Measurements from ENCODE around the gene CDC6. TPM values are rescaled to one million over a fixed set of nuclear protein-coding genes. Genes with fewer than 3 reads are reported as not detected.

Gene CDC6
- total RNA-seq, 1 donor from 2014 or later = 65.3 TPM

- peaks cover 3% of the 10 kb centered on the region for H3K36me3 ChIP-seq
- H3K36me3 Mint-ChIP-seq = peaks cover 35% of the 10 kb centered on the region
- no peak overlapping the region for H3K4me3 ChIP-seq
- no peaks in the 10 kb centered on the region for H3K27me3 Mint-ChIP-seq (ENCODE audit: insufficient read depth, low read depth)
- no peak overlapping the region for H3K4me2 ChIP-seq
- DNase-seq (ENCODE audit: low spot score) = no peak
- H3K9me3 ChIP-seq (ENCODE audit: low read depth) = no peaks in the 10 kb centered on the region
- H3K4me1 ChIP-seq = no peaks in the 10 kb centered on the region
- no peaks in the 10 kb centered on the region for H3F3A ChIP-seq (ENCODE audit: low read depth)
- H3K9ac ChIP-seq = no peak overlapping the region
- TF ChIP-seq CTCF (IDR thresholded peaks at IDR 0.05) (no peak), EZH2 (IDR thresholded peaks at IDR 0.05) (no peak), EZH2phosphoT487 (IDR thresholded peaks at IDR 0.05) (no peak)
- no peaks in the 10 kb centered on the region for H3K79me2 ChIP-seq (ENCODE audit: low read depth)
- no peak overlapping the region for H3K4me3 Mint-ChIP-seq
- no peaks in the 10 kb centered on the region for H4K20me1 ChIP-seq (ENCODE audit: low read depth)
- no peaks in the 10 kb centered on the region for H3K27me3 ChIP-seq
- H3K27ac Mint-ChIP-seq = no peak overlapping the region
- H3K4me1 Mint-ChIP-seq = no peaks in the 10 kb centered on the region
- no peak overlapping the region for H3K27ac ChIP-seq
- no peak overlapping the region for H2AFZ ChIP-seq (replicated peaks)
- no peaks in the 10 kb centered on the region for H3K9me3 Mint-ChIP-seq
Measured at GRCh38 chr17:40260528-40260927, 27.2 kb upstream of the CDC6 start.

GRCh38 chr17:40264458-40265185 is 23.1 kb upstream of the CDC6 start:
- peaks cover 3% of the 10 kb centered on the region for H3K36me3 ChIP-seq
- no peaks in the 10 kb centered on the region for H3K4me1 ChIP-seq
- no peak overlapping the region for H3K4me3 ChIP-seq
- H3K79me2 ChIP-seq (ENCODE audit: low read depth) = no peaks in the 10 kb centered on the region
- TF ChIP-seq CTCF (IDR thresholded peaks at IDR 0.05) (no peak), EZH2 (IDR thresholded peaks at IDR 0.05) (no peak), EZH2phosphoT487 (IDR thresholded peaks at IDR 0.05) (no peak)
- Mint-ChIP-seq H3K27ac (no peak overlapping the region), H3K36me3 (peaks cover 25% of the 10 kb centered on the region), H3K27me3 (ENCODE audit: insufficient read depth, low read depth) (no peaks in the 10 kb centered on the region), H3K4me3 (no peak overlapping the region), H3K9me3 (no peaks in the 10 kb centered on the region), H3K4me1 (no peaks in the 10 kb centered on the region)
- no peak overlapping the region for H3K4me2 ChIP-seq
- H3K27me3 ChIP-seq = no peaks in the 10 kb centered on the region
- H3F3A ChIP-seq (ENCODE audit: low read depth) = no peaks in the 10 kb centered on the region
- H4K20me1 ChIP-seq (ENCODE audit: low read depth) = no peaks in the 10 kb centered on the region
- H3K9me3 ChIP-seq (ENCODE audit: low read depth) = no peaks in the 10 kb centered on the region
- H3K27ac ChIP-seq = no peak overlapping the region
- H3K9ac ChIP-seq = no peak overlapping the region
- DNase-seq (ENCODE audit: low spot score) = no peak
- no peak overlapping the region for H2AFZ ChIP-seq (replicated peaks)

GRCh38 chr17:40265337-40265736 is 22.3 kb upstream of the CDC6 start:
- Histone ChIP-seq H3K79me2 (ENCODE audit: low read depth) (no peaks in the 10 kb centered on the region), H3K36me3 (peaks cover 3% of the 10 kb centered on the region), H3K27me3 (no peaks in the 10 kb centered on the region), H3K9ac (no peak overlapping the region), H3K9me3 (ENCODE audit: low read depth) (no peaks in the 10 kb centered on the region), H3F3A (ENCODE audit: low read depth) (no peaks in the 10 kb centered on the region), H2AFZ (replicated peaks) (no peak overlapping the region), H3K4me2 (no peak overlapping the region), H3K4me3 (no peak overlapping the region), H3K27ac (no peak overlapping the region), H4K20me1 (ENCODE audit: low read depth) (no peaks in the 10 kb centered on the region), H3K4me1 (no peaks in the 10 kb centered on the region)
- H3K4me3 Mint-ChIP-seq = no peak overlapping the region
- TF ChIP-seq CTCF (IDR thresholded peaks at IDR 0.05) = no peak
- TF ChIP-seq EZH2 (IDR thresholded peaks at IDR 0.05) = no peak
- no peak for TF ChIP-seq EZH2phosphoT487 (IDR thresholded peaks at IDR 0.05)
- H3K36me3 Mint-ChIP-seq = peaks cover 24% of the 10 kb centered on the region
- H3K4me1 Mint-ChIP-seq = no peaks in the 10 kb centered on the region
- DNase-seq (ENCODE audit: low spot score) = no peak
- H3K27ac Mint-ChIP-seq = no peak overlapping the region
- H3K27me3 Mint-ChIP-seq (ENCODE audit: insufficient read depth, low read depth) = no peaks in the 10 kb centered on the region
- no peaks in the 10 kb centered on the region for H3K9me3 Mint-ChIP-seq
